Hepatocyte (in vitro differentiated cells): ENCODE data around the gene TSPAN9. TPM values are rescaled to one million over a fixed set of nuclear protein-coding genes. Genes with fewer than 3 reads are reported as not detected.

ENCODE experiments used
- DNase-seq: peaks from one replicate; pipeline ENCODE4 v3.0.0-alpha.2; 2016; ENCODE audit warnings: low spot score
- H2AFZ ChIP-seq: fragments of 200-600 bp; sonication (generic); 2 replicates; pipeline ENCODE4 v1.6.0; 2016; ENCODE audit warnings: antibody characterized with exemption, mild to moderate bottlenecking
- H3K27ac ChIP-seq: fragments of 200-600 bp; sonication (generic); 2 replicates; pipeline ENCODE4 v1.5.1; 2016; ENCODE audit warnings: mild to moderate bottlenecking
- H3K27me3 ChIP-seq: fragments of 200-600 bp; sonication (generic); 2 replicates; pipeline ENCODE4 v1.6.1; 2016
- H3K36me3 ChIP-seq: fragments of 200-600 bp; sonication (generic); replicated peaks from 2 replicates; pipeline ENCODE4 v1.5.1; 2016; ENCODE audit warnings: low read depth; ENCODE audit not compliant: insufficient read depth
- H3K4me1 ChIP-seq: fragments of 200-600 bp; sonication (generic); 2 replicates; pipeline ENCODE4 v1.5.1; 2016; ENCODE audit warnings: mild to moderate bottlenecking, moderate library complexity; ENCODE audit not compliant: insufficient read depth
- H3K4me2 ChIP-seq: fragments of 200-600 bp; sonication (generic); 2 replicates; pipeline ENCODE4 v1.6.0; 2016
- H3K4me3 ChIP-seq: fragments of 200-600 bp; sonication (generic); 2 replicates; pipeline ENCODE4 v1.5.1; 2016; ENCODE audit warnings: mild to moderate bottlenecking
- H3K79me2 ChIP-seq: fragments of 200-600 bp; sonication (generic); 2 replicates; pipeline ENCODE4 v1.6.0; 2017; ENCODE audit warnings: mild to moderate bottlenecking
- H3K9me2 ChIP-seq: fragments of 200-600 bp; sonication (generic); replicated peaks from 2 replicates; pipeline ENCODE4 v1.6.0; 2017; ENCODE audit warnings: mild to moderate bottlenecking; ENCODE audit not compliant: insufficient read depth
- H3K9me3 ChIP-seq: fragments of 200-600 bp; sonication (generic); 2 replicates; pipeline ENCODE4 v1.5.1; 2016; ENCODE audit warnings: low read depth, mild to moderate bottlenecking
- H4K20me1 ChIP-seq: fragments of 200-600 bp; sonication (generic); 2 replicates; pipeline ENCODE4 v1.6.0; 2016; ENCODE audit warnings: mild to moderate bottlenecking; ENCODE audit not compliant: insufficient read depth, poor library complexity, severe bottlenecking
- CTCF ChIP-seq: fragments of 200-600 bp; sonication (generic); IDR thresholded peaks from 2 replicates; pipeline ENCODE4 v1.5.1; 2016; ENCODE audit warnings: antibody characterized with exemption, mild to moderate bottlenecking; ENCODE audit not compliant: poor library complexity
- EZH2 ChIP-seq: fragments of 200-600 bp; sonication (generic); IDR thresholded peaks from 2 replicates; pipeline ENCODE4 v1.6.1; 2016; ENCODE audit warnings: antibody characterized with exemption, mild to moderate bottlenecking, borderline replicate concordance
- EZH2phosphoT487 ChIP-seq: fragments of 200-600 bp; sonication (generic); IDR thresholded peaks from one replicate; pipeline ENCODE4 v1.6.1; 2018; ENCODE audit warnings: antibody characterized with exemption, mild to moderate bottlenecking, low read depth, moderate library complexity; ENCODE audit not compliant: unreplicated experiment, severe bottlenecking
- WGBS: methylation state at CpG from one replicate; pipeline ENCODE4 v1.1.6; 2016; ENCODE audit warnings: low lambda C conversion rate; ENCODE audit errors: missing lambda C conversion rate; 5-methylcytosine and 5-hydroxymethylcytosine counted together
- polyA plus RNA-seq: library from polyadenylated mRNA; unstranded; fragments of >200 nt; fragmentation: Nextera tagmentation; extraction: Ambion mirVana; gene quantifications from 2 replicates; pipeline ENCODE4 v1.2.1, GENCODE V29; 2016
- total RNA-seq: library from RNA; depleted of rRNA; stranded (reverse); fragments of >200 nt; gene quantifications from 2 replicates; pipeline ENCODE4 v1.2.3, GENCODE V29; 2014

TSPAN9 gene
- total and polyA plus RNA-seq, 2 experiments from 2014 or later = 16.6 to 38.6 TPM

- no peaks in the 10 kb centered on the region for H3K4me1 ChIP-seq
- no peaks in the 10 kb centered on the region for H3K9me3 ChIP-seq
- 80% methylated on average over 20 of the region's 20 CpGs for WGBS
- H3K27me3 ChIP-seq = no peaks in the 10 kb centered on the region
- H3K27ac ChIP-seq = no peak overlapping the region
- H3K36me3 ChIP-seq = no peaks in the 10 kb centered on the region
- DNase-seq = no peak
- H3K4me3 ChIP-seq = no peak overlapping the region
- no peaks in the 10 kb centered on the region for H3K9me2 ChIP-seq
- H3K79me2 ChIP-seq = no peaks in the 10 kb centered on the region
- H3K4me2 ChIP-seq = no peak overlapping the region
- no peaks in the 10 kb centered on the region for H4K20me1 ChIP-seq
- TF ChIP-seq EZH2 (no peak), CTCF (no peak), EZH2phosphoT487 (no peak)
- no peak overlapping the region for H2AFZ ChIP-seq
These were observed 148.1 kb downstream of the TSPAN9 start for GRCh38 chr12:3225154-3225795.

GRCh38 chr12:3225796-3226180 is 148.6 kb downstream of the TSPAN9 start:
- Histone ChIP-seq H3K79me2 (no peaks in the 10 kb centered on the region), H3K27ac (no peak overlapping the region), H3K9me2 (no peaks in the 10 kb centered on the region), H3K4me2 (no peak overlapping the region), H3K36me3 (no peaks in the 10 kb centered on the region), H3K9me3 (no peaks in the 10 kb centered on the region), H3K4me1 (no peaks in the 10 kb centered on the region), H2AFZ (no peak overlapping the region), H4K20me1 (no peaks in the 10 kb centered on the region), H3K27me3 (no peaks in the 10 kb centered on the region), H3K4me3 (no peak overlapping the region)
- WGBS = 68% methylated on average over 3 of the region's 3 CpGs
- DNase-seq = no peak
- TF ChIP-seq EZH2 = no peak
- TF ChIP-seq CTCF = no peak
- no peak for TF ChIP-seq EZH2phosphoT487

GRCh38 chr12:3226264-3226663 is 149.1 kb downstream of the TSPAN9 start:
- no peak for DNase-seq
- no peak overlapping the region for H3K27ac ChIP-seq
- peaks cover 4% of the 10 kb centered on the region for H3K4me1 ChIP-seq
- no peaks in the 10 kb centered on the region for H3K9me3 ChIP-seq
- H3K79me2 ChIP-seq = no peaks in the 10 kb centered on the region
- H4K20me1 ChIP-seq = no peaks in the 10 kb centered on the region
- H3K9me2 ChIP-seq = no peaks in the 10 kb centered on the region
- H2AFZ ChIP-seq = no peak overlapping the region
- WGBS = 92% methylated on average over 3 of the region's 3 CpGs
- no peaks in the 10 kb centered on the region for H3K27me3 ChIP-seq
- no peak overlapping the region for H3K4me2 ChIP-seq
- H3K36me3 ChIP-seq = no peaks in the 10 kb centered on the region
- TF ChIP-seq EZH2 (no peak), CTCF (no peak), EZH2phosphoT487 (no peak)
- H3K4me3 ChIP-seq = no peak overlapping the region
